ENCODE data around the gene C18orf63. TPM values are rescaled to one million over a fixed set of nuclear protein-coding genes. Genes with fewer than 3 reads are reported as not detected.

C18orf63 gene
- total and polyA plus RNA-seq, 3 donors from 2014 or later = 9.8 to 22.1 (median 13.7) TPM

GRCh38 chr18:74373428-74373827 is 57.8 kb downstream of the C18orf63 start:
- no peak for DNase-seq
- H3K9me3 ChIP-seq = no peaks in the 10 kb centered on the region
- H3K4me1 ChIP-seq = no peaks in the 10 kb centered on the region
- 83% methylated on average over 8 of the region's 8 CpGs for WGBS, 2 donors
- H3K27me3 ChIP-seq = no peaks in the 10 kb centered on the region
- intact Hi-C loops (cut with DNase I; ENCODE audit: low total_unique reads) = no loop called here
- no peak overlapping the region for H3K27ac ChIP-seq
- no peaks in the 10 kb centered on the region for H3K36me3 ChIP-seq (ENCODE audit: low read depth, missing control alignments)
- H3K4me3 ChIP-seq = no peak overlapping the region
- TF ChIP-seq, protein P1, sequence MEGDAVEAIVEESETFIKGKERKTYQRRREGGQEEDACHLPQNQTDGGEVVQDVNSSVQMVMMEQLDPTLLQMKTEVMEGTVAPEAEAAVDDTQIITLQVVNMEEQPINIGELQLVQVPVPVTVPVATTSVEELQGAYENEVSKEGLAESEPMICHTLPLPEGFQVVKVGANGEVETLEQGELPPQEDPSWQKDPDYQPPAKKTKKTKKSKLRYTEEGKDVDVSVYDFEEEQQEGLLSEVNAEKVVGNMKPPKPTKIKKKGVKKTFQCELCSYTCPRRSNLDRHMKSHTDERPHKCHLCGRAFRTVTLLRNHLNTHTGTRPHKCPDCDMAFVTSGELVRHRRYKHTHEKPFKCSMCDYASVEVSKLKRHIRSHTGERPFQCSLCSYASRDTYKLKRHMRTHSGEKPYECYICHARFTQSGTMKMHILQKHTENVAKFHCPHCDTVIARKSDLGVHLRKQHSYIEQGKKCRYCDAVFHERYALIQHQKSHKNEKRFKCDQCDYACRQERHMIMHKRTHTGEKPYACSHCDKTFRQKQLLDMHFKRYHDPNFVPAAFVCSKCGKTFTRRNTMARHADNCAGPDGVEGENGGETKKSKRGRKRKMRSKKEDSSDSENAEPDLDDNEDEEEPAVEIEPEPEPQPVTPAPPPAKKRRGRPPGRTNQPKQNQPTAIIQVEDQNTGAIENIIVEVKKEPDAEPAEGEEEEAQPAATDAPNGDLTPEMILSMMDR (IDR thresholded peaks at IDR 0.05) = no peak
- TF ChIP-seq POLR2A (IDR thresholded peaks at IDR 0.05) = no peak

- Histone ChIP-seq H3K4me3 (no peak overlapping the region), H3K9me3 (no peaks in the 10 kb centered on the region), H3K36me3 (ENCODE audit: low read depth, missing control alignments) (no peaks in the 10 kb centered on the region), H3K27ac (no peak overlapping the region), H3K4me1 (no peaks in the 10 kb centered on the region), H3K27me3 (no peaks in the 10 kb centered on the region)
- intact Hi-C loops (cut with DNase I; ENCODE audit: low total_unique reads) = no loop called here
- no peak for DNase-seq
- 83% methylated on average over 6 of the region's 6 CpGs for WGBS, 2 donors
- no peak for TF ChIP-seq POLR2A (IDR thresholded peaks at IDR 0.05)
- TF ChIP-seq, protein P1 (IDR thresholded peaks at IDR 0.05) = no peak
Measured at GRCh38 chr18:74375999-74376398, 60.4 kb downstream of the C18orf63 start.

DNA sequence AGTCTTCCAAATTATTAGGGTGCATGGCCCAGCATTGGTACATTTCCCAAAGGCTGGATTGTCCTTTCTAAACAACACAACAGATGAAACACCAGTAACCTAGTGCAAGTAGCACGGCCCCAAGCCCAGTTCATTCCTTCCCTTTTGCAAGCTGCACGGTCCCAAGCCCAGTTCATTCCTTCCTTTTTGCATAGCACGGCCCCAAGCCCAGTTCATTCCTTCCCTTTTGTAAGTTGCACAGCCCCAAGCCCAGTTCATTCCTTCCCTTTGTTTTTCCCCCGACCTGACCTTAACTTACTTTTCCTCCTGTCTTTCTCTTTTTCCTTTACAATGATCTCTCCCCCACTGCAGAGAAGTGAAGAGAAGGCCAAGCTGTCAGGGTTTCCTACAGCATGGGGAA is 60.9 kb downstream of the C18orf63 start:
- H3K36me3 ChIP-seq (ENCODE audit: low read depth, missing control alignments) = no peaks in the 10 kb centered on the region
- no peak overlapping the region for H3K4me3 ChIP-seq
- no peak overlapping the region for H3K27ac ChIP-seq
- no peaks in the 10 kb centered on the region for H3K9me3 ChIP-seq
- no peaks in the 10 kb centered on the region for H3K4me1 ChIP-seq
- no peaks in the 10 kb centered on the region for H3K27me3 ChIP-seq
- TF ChIP-seq, protein P1 (IDR thresholded peaks at IDR 0.05) = no peak
- no peak for TF ChIP-seq POLR2A (IDR thresholded peaks at IDR 0.05)
- WGBS, 2 donors = 85 to 93% methylated on average over 4 of the region's 4 CpGs
- intact Hi-C loops (cut with DNase I; ENCODE audit: low total_unique reads) = no loop called here
- DNase-seq = no peak

DNA sequence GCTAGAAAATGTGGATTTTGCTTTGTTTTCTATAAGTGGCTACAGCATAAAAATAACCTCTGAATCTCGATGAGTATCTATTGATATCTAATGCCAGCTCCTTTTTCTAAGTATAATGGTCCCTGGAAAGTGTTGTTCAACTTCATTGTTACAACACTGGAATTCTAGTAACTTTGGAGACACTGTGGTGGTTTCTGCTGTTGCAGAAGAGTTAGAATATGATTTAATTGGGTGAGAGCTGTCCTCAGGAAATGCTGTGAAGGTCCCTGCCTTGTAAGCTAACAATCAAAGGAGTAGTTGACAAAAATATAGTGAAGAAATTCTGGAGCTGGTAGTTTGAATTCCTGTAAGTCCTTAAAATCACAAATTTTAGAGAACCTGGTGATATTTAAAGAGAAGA is 62.1 kb downstream of the C18orf63 start:
- Histone ChIP-seq H3K4me1 (no peaks in the 10 kb centered on the region), H3K36me3 (ENCODE audit: low read depth, missing control alignments) (no peaks in the 10 kb centered on the region), H3K27me3 (no peaks in the 10 kb centered on the region), H3K4me3 (no peak overlapping the region), H3K9me3 (no peaks in the 10 kb centered on the region), H3K27ac (no peak overlapping the region)
- 91 to 95% methylated on average over 1 of the region's 1 CpG for WGBS, 2 donors
- intact Hi-C loops (cut with DNase I; ENCODE audit: low total_unique reads) = no loop called here
- no peak for DNase-seq
- TF ChIP-seq, protein P1 (IDR thresholded peaks at IDR 0.05) = no peak
- TF ChIP-seq POLR2A (IDR thresholded peaks at IDR 0.05) = no peak

DNA sequence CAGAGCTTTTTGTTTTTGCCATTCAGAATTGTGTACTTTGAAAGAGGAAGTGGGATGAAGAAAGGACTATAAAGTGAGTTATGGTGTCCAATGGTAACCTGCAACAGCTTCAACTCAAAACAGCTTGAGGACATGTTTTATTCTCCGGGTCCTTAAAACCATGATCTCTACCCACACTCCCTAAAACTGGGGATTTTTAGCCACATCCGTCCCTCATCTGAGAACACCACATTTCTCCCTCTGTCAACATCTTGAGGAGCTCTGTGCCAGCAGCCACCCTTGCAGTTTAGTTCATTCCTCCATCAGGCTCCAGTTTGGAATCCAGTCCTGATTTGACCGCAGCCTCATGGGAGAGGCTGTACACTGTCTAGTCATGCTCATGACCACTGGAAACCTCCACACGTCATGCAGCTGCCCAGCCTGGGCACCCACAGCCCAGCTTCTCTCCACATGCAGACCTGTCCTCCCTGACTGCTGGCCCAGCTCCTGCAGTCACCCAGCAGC is 62.6 kb downstream of the C18orf63 start:
- no peak for DNase-seq
- Histone ChIP-seq H3K27ac (no peak overlapping the region), H3K27me3 (no peaks in the 10 kb centered on the region), H3K4me1 (no peaks in the 10 kb centered on the region), H3K9me3 (no peaks in the 10 kb centered on the region), H3K36me3 (ENCODE audit: low read depth, missing control alignments) (no peaks in the 10 kb centered on the region), H3K4me3 (no peak overlapping the region)
- TF ChIP-seq, protein P1 (IDR thresholded peaks at IDR 0.05) = no peak
- TF ChIP-seq POLR2A (IDR thresholded peaks at IDR 0.05) = no peak
- 80 to 86% methylated on average over 4 of the region's 4 CpGs for WGBS, 2 donors
- intact Hi-C loops (cut with DNase I; ENCODE audit: low total_unique reads) = no loop called here
